Endothelial cell of umbilical vein (primary cell): ENCODE measurements around the gene AKAP17A.

Experiments
- POLR2A ChIP-seq: IDR thresholded peaks from 2 replicates; pipeline ENCODE4 v1.6.1; 2012; ENCODE audit warnings: low read depth, mild to moderate bottlenecking, control low read depth, low read length
- POLR2AphosphoS5 ChIP-seq: IDR thresholded peaks from 2 replicates; pipeline ENCODE4 v1.6.1; 2012; ENCODE audit warnings: low read depth, mild to moderate bottlenecking, control low read depth, low read length, moderate library complexity; ENCODE audit not compliant: insufficient read depth
- TF ChIP-seq, protein P1 (sequence below), 2 donors: IDR thresholded peaks; 1 replicate in 1 of 2; 2 replicates in 1 of 2; pipeline ENCODE4 v1.5.1; 2011; ENCODE audit warnings: low read length in 2 of 2, mild to moderate bottlenecking in 2 of 2, moderate library complexity in 2 of 2, control low read depth in 1 of 2, inconsistent platforms in 1 of 2, low read depth in 1 of 2; ENCODE audit not compliant: insufficient read depth in 1 of 2; ENCODE audit errors: extremely low read depth in 1 of 2
- TF ChIP-seq, protein P2 (sequence below): IDR thresholded peaks from 2 replicates; pipeline ENCODE4 v1.6.1; 2011; ENCODE audit not compliant: insufficient read depth, insufficient read length

DNA sequence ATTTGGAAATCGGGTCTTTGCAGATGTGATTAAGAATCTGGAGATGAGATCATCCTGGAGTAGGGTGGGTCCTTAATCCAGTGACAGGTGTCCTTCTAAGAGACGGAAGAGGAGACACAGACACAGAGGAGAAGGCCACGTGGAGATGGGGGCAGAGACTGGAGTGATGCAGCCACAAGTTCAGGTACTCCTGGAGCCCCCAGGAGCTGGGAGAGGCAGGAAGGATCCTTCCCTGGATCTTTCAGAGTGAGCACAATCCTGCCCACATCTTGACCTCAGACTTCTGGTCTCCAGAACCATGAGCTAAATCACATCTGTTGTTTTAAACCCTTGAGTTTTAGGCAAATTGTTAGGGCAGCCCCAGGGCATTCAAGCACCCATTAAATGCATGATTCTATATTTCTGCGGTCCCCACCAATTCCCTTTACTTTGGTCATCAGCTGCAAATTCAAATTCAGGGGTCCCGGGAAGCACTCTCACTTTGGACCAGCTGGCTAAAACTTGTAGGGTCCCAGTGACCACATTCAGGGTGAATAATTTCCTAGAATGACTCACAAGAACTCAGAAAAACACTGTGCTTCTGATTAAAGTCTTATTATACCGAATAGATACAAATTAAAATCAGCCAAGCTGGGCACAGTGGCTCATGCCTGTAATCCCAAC lies 12.8 kb upstream of the AKAP17A start:
- TF ChIP-seq, protein P1, sequence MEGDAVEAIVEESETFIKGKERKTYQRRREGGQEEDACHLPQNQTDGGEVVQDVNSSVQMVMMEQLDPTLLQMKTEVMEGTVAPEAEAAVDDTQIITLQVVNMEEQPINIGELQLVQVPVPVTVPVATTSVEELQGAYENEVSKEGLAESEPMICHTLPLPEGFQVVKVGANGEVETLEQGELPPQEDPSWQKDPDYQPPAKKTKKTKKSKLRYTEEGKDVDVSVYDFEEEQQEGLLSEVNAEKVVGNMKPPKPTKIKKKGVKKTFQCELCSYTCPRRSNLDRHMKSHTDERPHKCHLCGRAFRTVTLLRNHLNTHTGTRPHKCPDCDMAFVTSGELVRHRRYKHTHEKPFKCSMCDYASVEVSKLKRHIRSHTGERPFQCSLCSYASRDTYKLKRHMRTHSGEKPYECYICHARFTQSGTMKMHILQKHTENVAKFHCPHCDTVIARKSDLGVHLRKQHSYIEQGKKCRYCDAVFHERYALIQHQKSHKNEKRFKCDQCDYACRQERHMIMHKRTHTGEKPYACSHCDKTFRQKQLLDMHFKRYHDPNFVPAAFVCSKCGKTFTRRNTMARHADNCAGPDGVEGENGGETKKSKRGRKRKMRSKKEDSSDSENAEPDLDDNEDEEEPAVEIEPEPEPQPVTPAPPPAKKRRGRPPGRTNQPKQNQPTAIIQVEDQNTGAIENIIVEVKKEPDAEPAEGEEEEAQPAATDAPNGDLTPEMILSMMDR (IDR thresholded peaks at IDR 0.05; ENCODE audit: extremely low read depth in 1 of 2, insufficient read depth in 1 of 2, low read depth in 1 of 2, low read length in 2 of 2), result no peak
- TF ChIP-seq POLR2AphosphoS5, result no peak
- no peak for TF ChIP-seq POLR2A
- TF ChIP-seq, protein P2, sequence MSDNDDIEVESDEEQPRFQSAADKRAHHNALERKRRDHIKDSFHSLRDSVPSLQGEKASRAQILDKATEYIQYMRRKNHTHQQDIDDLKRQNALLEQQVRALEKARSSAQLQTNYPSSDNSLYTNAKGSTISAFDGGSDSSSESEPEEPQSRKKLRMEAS, result no peak
